GM19468 (cell line): ENCODE measurements around the gene MCU.
"Not testable (repeated sequence)": the region's sequence is repeated elsewhere in the genome, so short reads cannot be mapped to it uniquely, and the experiment has no call there.

Experiments
- ATAC-seq: cut with Tn5 transposase; IDR thresholded peaks from one replicate; pipeline ENCODE4 v1.9.1; 2021; ENCODE audit warnings: mild to moderate bottlenecking, moderate library complexity, moderate number of reproducible peaks; ENCODE audit not compliant: unreplicated experiment; ENCODE audit errors: extremely low read depth

MCU gene

GRCh38 chr10:72727130-72727529 is 35.2 kb downstream of the MCU start:
- ATAC-seq = no peak

DNA sequence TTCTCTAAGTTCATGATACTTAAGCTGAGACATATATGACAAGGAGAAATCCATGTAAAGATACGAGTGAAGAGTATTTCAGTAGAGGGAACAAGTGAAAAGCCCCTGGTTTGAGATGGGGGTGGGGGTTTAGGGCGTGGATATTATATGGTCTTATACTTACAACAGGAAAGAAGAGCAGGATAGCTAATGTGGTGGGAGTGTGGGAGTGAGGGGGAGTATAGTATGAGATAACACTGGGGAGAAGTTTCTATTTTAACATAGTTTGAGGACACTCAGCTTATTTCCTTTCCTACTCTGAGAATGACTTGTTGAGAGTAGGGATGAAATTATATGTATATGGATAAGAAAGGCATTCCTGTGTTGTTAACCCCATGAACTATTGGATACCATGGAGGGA is 36.5 kb downstream of the MCU start:
- ATAC-seq = no peak

DNA sequence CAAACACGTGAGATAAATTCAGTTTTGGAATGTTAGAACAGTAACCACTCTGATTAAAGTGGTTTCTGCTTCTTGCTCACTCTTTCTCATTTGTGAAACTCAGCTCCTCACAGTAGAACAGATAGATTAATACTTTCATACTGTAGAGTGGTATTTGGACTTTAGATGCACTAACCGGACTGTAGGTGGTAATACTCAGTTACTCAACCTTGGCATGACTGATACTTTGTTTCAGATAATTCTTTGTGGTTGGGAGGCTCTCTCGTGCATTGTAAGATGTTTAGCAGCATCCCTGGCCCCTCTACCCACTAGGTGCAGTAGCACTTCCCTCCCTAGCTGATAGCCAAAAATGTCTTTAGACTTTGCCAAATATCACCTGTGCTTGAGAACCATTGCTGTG is 37.6 kb downstream of the MCU start:
- peak; percentile 63 for ATAC-seq

DNA sequence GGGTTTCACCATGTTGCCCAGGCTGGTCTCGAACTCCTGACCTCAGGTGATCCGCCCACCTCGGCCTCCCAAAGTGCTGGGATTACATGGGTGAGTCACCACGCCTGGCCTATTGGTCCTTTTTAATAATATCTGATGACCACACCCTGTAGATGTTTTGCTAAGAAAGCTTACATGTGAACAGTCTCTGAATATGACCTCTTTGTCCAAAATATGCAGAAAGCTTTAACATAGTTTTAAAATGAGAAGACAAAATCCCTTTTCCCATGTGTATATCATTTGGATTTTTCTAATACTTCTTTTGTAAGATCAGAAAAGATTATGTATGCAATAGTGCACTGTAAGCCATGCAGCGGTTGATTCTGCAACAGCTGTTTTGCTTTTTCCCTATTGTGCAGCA is 38.5 kb downstream of the MCU start:
- ATAC-seq = no peak

DNA sequence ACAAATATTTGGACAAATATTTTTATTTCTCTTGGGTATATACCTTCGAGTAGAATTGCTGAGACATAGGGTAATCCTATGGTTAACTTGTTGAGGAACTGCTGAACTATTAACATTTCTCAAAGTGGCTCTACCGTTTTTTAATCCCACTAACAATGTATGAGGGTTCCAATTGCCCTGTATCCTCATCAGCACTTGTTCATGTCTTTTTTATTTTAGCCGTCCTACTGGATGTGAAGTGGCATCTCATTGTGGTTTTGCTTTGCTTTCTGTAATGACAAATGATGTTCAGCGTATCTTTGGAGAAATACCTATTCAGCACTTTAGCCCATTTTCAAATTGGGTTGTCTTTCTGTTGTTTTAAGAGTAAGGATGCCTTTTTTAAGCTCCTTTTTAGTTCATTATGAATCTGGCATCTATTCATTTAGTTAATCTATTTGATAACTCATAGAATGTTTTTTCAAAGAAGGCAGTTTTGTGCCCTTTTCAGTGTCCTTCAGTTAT is 40.0 kb downstream of the MCU start:
- ATAC-seq = no peak

DNA sequence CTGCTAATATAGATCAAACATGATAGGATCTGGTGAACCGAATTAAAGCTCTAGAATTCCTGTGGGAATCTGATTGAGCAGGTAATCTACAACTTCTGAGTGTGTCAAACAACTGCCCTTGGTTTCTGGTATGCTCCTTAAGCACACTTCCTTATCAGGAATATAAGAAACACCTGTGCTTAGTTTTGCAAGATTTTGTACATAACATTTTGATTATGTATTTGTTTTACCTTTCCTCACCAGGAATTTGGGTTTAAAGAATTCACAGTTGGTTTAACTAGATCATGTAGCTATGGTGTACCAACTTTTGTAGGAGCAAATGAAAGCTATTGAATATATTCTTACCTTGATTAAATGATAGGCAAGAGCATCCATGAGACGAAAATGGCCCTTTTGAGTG is 40.6 kb downstream of the MCU start:
- no peak for ATAC-seq

- no peak for ATAC-seq
Observed at GRCh38 chr10:72733989-72734388, 42.0 kb downstream of the MCU start.

DNA sequence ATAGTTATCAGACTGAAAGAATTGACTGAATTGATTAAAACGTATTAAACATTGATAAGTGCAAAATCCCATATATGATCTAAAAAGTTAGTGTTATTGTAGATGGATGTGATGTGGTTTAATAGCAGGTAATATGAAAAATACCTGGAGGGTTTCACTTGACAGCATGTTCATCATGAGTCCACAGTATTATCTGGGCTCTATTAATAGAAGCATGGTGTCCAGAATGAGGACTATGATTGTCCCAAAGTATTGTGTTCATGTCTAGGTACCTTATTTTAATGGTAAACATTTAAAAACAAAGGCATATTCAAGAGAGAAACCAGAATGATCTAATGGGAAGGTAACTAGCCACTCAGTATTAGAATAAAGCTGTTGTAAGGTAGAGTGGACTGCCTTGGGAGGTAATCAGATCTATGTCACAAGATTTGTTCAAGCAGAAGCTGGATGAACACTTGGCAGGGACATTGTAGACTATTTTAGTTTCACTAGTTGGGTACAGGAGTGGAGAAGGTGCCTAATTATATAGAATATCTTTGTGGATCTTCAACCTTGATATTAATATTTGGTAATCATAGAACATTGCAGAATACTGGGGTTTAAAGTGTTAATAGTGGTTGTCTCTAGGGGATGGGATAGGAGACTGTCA is 43.5 kb downstream of the MCU start:
- ATAC-seq = no peak

GRCh38 chr10:72736176-72736827 is 44.4 kb downstream of the MCU start:
- no peak for ATAC-seq

DNA sequence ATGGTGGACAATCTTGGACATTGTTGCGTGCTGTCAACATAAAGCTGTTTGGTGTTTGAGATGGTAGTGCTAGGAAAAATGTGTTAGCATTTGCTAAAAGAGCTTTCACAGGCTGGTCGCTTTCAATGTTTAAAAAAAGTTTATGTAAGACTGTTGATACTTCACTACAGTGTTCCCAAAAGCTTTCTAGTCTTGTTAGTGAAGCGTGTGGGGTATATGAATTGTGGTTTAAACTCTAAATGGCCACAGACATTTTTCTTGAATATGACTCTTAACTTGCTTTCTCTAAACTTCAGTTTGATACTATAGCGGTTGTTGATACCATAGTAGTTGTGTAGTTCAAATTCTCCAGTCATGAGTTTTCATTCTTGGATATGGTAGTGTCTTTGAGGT is 44.9 kb downstream of the MCU start:
- ATAC-seq = no peak

DNA sequence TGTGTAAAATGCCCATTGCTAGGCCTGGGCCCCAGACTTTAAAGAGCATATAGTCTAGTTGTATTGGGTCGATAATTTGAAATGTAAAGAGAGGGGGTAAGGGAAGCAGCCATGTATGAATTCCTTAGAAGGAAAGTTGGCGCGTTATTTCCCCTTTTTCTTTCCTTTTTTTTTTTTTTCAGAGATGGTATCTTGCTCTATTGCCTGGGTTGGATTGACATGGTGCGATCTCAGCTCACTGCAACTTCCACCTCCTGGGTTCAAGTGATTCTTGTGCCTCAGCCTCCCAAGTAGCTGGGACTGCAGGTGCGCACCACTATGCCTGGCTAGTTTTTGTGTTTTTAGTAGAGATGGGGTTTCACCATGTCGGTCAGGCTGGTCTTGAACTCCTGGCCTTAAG is 45.4 kb downstream of the MCU start:
- ATAC-seq = not testable (repeated sequence)

- no peak for ATAC-seq
Observed at GRCh38 chr10:72738486-72738885, 46.5 kb downstream of the MCU start.

DNA sequence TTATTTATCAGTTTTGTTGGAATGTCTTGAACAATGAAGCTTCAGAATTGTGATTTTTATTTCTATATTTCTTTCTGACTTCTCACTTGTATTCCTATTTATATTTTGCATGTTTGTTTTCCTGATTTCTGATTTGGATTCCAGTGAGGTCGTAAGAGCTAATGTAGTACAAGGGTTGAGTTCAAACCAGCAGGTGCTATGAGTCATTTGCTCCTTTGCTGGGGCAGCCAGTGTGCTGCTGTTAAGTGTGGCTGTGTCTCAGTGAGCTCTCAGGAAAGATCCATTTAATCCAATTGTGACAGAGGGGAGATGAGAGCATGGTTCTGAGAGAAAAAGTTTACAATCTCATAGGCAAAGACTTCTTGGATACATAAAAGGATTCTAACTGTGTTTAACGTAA is 48.6 kb downstream of the MCU start:
- ATAC-seq = no peak

DNA sequence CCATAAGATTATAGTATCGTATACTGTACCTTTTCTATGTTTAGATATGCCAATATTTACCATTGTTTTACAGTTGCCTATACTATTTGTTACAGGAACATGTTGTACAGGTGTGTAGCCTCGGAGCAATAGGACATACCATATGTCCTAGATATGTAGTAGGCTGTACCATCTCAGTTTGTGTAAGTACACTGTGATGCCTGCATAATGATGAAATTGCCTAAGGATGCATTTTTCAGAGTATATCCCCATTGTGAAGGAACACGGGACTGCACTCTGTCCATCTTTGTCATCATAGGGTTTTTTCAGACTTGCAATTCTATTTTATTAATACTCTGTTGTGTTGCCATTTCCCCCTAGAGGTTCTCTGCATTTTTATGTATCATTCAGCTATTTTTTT is 50.1 kb downstream of the MCU start:
- ATAC-seq = no peak

DNA sequence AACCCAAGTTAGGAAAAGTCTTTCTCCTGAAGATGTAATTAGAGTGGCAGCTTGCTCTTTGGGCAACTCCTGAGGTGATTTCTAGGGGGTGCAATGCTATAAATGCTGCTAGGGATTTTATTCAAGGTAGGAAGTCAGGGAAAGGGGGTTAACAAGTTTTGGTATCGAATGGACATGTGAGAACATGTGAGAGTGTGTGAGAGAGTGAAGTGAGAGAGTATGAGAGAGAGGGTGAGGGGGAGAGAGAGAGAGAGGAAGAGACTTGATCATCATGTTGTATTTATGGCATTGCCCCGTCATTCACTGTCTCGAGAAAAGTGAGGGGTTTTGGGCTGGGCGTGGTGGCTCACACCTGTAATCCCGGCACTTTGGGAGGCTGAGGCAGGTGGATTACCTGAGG is 50.9 kb downstream of the MCU start:
- no peak for ATAC-seq

- ATAC-seq = no peak
Observed at GRCh38 chr10:72744566-72744965, 52.6 kb downstream of the MCU start.

DNA sequence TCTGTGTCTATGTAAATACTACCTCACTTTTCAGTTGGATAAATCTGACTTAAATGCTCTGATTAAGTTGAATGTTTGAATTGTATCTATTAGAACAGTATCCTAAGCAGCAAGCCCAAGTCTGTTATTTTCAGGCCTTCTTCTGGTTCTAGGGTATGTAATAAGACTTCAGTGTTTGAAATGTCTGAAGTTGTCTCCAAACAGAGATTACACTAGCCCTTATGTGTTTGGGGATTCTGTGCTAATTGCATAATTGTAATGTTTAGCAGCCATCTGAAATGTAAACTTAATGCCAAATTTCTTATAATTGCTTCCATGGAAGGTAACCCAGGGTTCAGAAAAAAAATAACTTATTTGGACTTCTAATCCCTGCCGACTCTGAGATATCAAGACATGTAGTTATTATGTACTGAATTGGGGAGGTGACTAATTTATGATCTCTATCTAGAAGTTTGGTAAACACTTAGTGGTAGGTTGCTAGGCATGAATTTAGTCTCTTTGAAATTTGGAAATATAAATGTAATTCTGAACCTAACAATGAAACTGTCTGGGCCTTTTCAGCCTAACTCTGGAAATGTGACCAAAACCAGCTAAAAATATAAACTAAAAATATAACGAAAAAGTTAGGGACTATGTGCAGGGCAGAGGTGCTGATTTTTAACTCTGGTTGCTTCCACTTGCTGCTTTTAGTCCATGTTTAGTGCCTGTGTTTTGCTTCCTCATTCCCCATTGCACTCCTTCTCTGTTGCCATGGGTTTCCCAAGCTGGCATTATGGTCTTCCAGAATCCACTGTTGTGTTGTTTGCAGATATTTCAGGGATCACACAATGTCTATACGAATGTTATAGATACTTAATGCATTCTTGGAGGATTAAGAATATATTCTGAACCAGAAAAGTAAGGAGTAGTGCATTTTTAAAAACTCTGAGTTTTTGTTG is 54.8 kb downstream of the MCU start:
- ATAC-seq = no peak

- no peak for ATAC-seq
Observed at GRCh38 chr10:72747521-72747920, 55.6 kb downstream of the MCU start.

DNA sequence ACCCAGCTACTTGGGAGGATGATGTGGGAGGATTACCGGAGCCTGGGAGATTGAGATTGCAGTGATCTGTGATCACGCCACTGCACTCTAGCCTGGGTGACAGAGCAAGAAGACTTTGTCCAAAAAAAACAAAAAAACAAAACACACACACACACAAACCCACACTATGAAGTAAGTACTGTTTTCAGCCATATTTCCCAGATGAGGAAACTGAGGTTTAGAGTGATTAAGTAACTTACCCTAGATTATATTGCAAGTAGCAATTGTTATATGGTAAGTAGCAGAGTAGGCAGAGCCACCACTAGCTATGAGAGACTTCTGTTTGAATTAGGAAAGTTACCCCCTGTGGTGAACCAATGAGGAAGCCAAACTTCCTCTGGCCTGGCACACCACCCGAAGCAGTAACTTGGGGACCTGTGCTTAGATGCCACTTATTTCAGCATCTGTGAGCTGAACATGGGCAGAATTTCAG is 61.9 kb downstream of the MCU start:
- no peak for ATAC-seq

DNA sequence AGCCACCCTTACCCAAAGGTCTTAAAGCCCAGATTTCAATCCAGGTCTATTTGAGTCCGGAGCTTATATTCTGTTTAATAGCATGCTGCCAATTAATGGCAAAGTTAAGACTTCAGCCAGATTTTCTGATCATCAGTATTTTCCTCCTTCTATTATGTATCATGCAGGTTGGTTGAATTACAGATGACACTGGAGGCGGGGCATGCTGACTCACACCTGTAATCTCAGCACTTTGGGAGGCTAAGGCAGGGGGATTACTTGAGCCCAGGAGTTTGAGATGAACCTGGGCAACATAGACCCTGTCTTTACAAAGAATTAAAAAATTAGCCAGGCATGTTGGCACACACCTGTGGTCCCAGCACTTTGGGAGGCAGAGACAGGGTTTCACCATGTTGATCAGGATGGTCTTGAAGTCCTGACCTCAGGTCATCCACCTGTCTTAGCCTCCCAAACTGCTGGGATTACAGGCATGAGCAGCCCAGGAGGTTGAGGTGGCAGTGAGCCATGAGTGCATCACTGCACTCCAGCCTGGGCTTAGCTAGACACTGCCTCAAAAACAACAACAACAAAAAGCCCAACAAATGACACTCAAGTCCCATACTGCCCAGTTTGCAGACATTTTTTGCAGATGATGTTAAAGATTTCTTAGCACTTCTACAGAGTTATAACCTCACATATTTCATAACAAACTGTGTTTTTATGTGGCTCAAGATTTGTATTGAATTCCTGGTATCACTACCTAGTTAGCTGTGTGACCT is 62.5 kb downstream of the MCU start:
- ATAC-seq = no peak
